Panc1 (cell line): Measurements from ENCODE around the gene PPP1R15B.

Experiments used
- POLR2AphosphoS5 ChIP-seq: IDR thresholded peaks from 2 replicates; pipeline ENCODE4 v1.6.1; 2012; ENCODE audit warnings: mild to moderate bottlenecking, low read depth, low read length, moderate library complexity
- TF ChIP-seq, protein P1 (sequence below): fragments of 450-650 bp; IDR thresholded peaks from 2 replicates; pipeline ENCODE4 v1.5.1; 2017; ENCODE audit warnings: mild to moderate bottlenecking

DNA sequence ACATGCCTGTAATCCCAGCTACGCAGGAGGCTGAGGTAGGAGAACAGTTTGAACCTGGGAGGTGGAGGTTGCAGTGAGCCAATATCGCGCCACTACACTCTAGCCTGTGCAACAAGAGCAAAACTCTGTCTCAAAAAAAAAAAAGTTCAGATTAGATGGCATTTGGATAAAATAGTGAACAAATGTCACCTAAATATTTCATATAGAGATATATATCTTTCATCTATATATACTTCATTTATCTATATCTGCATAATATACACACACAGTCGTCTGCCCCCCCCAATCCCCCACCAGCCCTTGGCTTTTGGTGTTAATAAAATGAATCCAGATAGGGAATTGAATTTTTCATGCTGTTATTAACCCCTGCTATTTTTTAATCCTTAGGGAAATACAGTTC is 5.0 kb downstream of the PPP1R15B start:
- TF ChIP-seq, protein P1, sequence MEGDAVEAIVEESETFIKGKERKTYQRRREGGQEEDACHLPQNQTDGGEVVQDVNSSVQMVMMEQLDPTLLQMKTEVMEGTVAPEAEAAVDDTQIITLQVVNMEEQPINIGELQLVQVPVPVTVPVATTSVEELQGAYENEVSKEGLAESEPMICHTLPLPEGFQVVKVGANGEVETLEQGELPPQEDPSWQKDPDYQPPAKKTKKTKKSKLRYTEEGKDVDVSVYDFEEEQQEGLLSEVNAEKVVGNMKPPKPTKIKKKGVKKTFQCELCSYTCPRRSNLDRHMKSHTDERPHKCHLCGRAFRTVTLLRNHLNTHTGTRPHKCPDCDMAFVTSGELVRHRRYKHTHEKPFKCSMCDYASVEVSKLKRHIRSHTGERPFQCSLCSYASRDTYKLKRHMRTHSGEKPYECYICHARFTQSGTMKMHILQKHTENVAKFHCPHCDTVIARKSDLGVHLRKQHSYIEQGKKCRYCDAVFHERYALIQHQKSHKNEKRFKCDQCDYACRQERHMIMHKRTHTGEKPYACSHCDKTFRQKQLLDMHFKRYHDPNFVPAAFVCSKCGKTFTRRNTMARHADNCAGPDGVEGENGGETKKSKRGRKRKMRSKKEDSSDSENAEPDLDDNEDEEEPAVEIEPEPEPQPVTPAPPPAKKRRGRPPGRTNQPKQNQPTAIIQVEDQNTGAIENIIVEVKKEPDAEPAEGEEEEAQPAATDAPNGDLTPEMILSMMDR, result no peak
- no peak for TF ChIP-seq POLR2AphosphoS5
